ENCODE measurements around the gene ELF5. TPM values are rescaled to one million over a fixed set of nuclear protein-coding genes. Genes with fewer than 3 reads are reported as not detected.

The ELF5 gene
- total and polyA plus RNA-seq, 2 of the 13 experiments (the other 11 are each of a cell fraction or from before 2014, with no cell fraction given): 0.51 to 2.6 TPM

GRCh38 chr11:34501500-34501899 is 12.1 kb downstream of the ELF5 start (continued):
- no peak for TF ChIP-seq ZNF232 (CRISPR knock-in tag; IDR thresholded peaks at IDR 0.05; ENCODE audit: borderline replicate concordance)
- no peak for TF ChIP-seq ZNF556 (CRISPR knock-in tag; IDR thresholded peaks at IDR 0.05; ENCODE audit: borderline replicate concordance)
- TF ChIP-seq ZFP36L2 (CRISPR knock-in tag; IDR thresholded peaks at IDR 0.05): no peak
- no peak for TF ChIP-seq PHB2 (IDR thresholded peaks at IDR 0.05; ENCODE audit: partially characterized antibody)
- peak; percentile 28; the same call in 1 of the 2 replicates for TF ChIP-seq ZMYM4 (CRISPR knock-in tag; IDR thresholded peaks at IDR 0.05)
- TF ChIP-seq SMAD3 (CRISPR knock-in tag; IDR thresholded peaks at IDR 0.05): 0 out of 2 replicates have a peak, but pooled peaks have one; percentile 24
- peak; percentile 94 for TF ChIP-seq HNF4A (CRISPR knock-in tag; IDR thresholded peaks at IDR 0.05)
- no peak for TF ChIP-seq ZNF713 (CRISPR knock-in tag; IDR thresholded peaks at IDR 0.05)
- TF ChIP-seq TARDBP (CRISPR knock-in tag; IDR thresholded peaks at IDR 0.05): 0 out of 2 replicates have a peak, but pooled peaks have one; percentile 63
- no peak for TF ChIP-seq MIER2 (CRISPR knock-in tag; IDR thresholded peaks at IDR 0.05)
- no peak for TF ChIP-seq SRSF1 (optimal IDR thresholded peaks at IDR 0.05; ENCODE audit: low read depth, low read length)
- TF ChIP-seq ZNF614 (CRISPR knock-in tag; IDR thresholded peaks at IDR 0.05; ENCODE audit: borderline replicate concordance): 0 out of 2 replicates have a peak, but pooled peaks have one; percentile 20
- no peak for TF ChIP-seq ZNF318 (CRISPR knock-in tag; IDR thresholded peaks at IDR 0.05)
- TF ChIP-seq PITX1 (CRISPR knock-in tag; IDR thresholded peaks at IDR 0.05): peak; percentile 43; the same call in 1 of the 2 replicates
- TF ChIP-seq ZNF280D (CRISPR knock-in tag; IDR thresholded peaks at IDR 0.05): peak; percentile 73; the same call in 1 of the 2 replicates
- no peak for TF ChIP-seq MLX (CRISPR knock-in tag; IDR thresholded peaks at IDR 0.05)
- 0 out of 2 replicates have a peak, but pooled peaks have one; percentile 54 for TF ChIP-seq ZNF205 (CRISPR knock-in tag; IDR thresholded peaks at IDR 0.05)

All from HepG2 (cell line).